MCF 10A (cell line): ENCODE results near the gene YWHAQ. TPM values are rescaled to one million over a fixed set of nuclear protein-coding genes. Genes with fewer than 3 reads are reported as not detected.
"Not testable (repeated sequence)": the region's sequence is repeated elsewhere in the genome, so short reads cannot be mapped to it uniquely, and the experiment has no call there.

Source experiments
- BruUV-seq: library from RNA; stranded (reverse); fragments of 400-500 nt; replicated peaks from 2 replicates; lab custom pipeline; 2021; lab: Mats Ljungman, UMichigan
- CTCF ChIA-PET: fragments of 300-600 bp; sonication (Branson Sonifier 250); formaldehyde crosslinking; extraction: SDS; loops from one replicate; lab custom pipeline; 2021; ENCODE audit warnings: antibody characterized with exemption, inconsistent platforms; lab: Yijun Ruan, JAX
- POLR2A ChIA-PET: fragments of 300-600, 350-650 bp; sonication (Branson Sonifier 250); formaldehyde crosslinking; extraction: SDS; loops from one replicate; lab custom pipeline; 2020; ENCODE audit warnings: antibody characterized with exemption, inconsistent platforms; lab: Yijun Ruan, JAX
- DNase-seq: peaks from one replicate; pipeline ENCODE4 v3.0.0-alpha.2; 2018; ENCODE audit not compliant: unreplicated experiment
- H3K27ac Mint-ChIP-seq: one replicate; pipeline ENCODE4 v1.8.0; 2022; ENCODE audit warnings: mild to moderate bottlenecking, low read depth, mixed read lengths; ENCODE audit not compliant: unreplicated experiment
- H3K27me3 Mint-ChIP-seq: one replicate; pipeline ENCODE4 v1.8.0; 2022; ENCODE audit warnings: mixed read lengths; ENCODE audit not compliant: insufficient read depth, unreplicated experiment
- H3K36me3 Mint-ChIP-seq: one replicate; pipeline ENCODE4 v1.8.0; 2022; ENCODE audit warnings: mild to moderate bottlenecking, moderate library complexity, mixed read lengths; ENCODE audit not compliant: insufficient read depth, unreplicated experiment
- H3K4me1 Mint-ChIP-seq: one replicate; pipeline ENCODE4 v1.8.0; 2022; ENCODE audit warnings: mixed read lengths; ENCODE audit not compliant: insufficient read depth, unreplicated experiment
- H3K4me3 Mint-ChIP-seq: one replicate; pipeline ENCODE4 v1.8.0; 2022; ENCODE audit warnings: mild to moderate bottlenecking, moderate library complexity, mixed read lengths; ENCODE audit not compliant: unreplicated experiment
- H3K9me3 Mint-ChIP-seq: one replicate; pipeline ENCODE4 v1.8.0; 2022; ENCODE audit warnings: mixed read lengths; ENCODE audit not compliant: unreplicated experiment
- CTCF ChIP-seq: fragments of 200-600 bp; IDR thresholded peaks from one replicate; pipeline ENCODE4 v1.8.0; 2022; ENCODE audit warnings: antibody characterized with exemption, mild to moderate bottlenecking; ENCODE audit not compliant: unreplicated experiment
- intact Hi-C: fragments of 100-400 bp; cut with micrococcal nuclease; formaldehyde crosslinking; loops from 2 replicates; pipeline ENCODE4 v1.14.1; 2022
- total RNA-seq: library from RNA; stranded (reverse); gene quantifications from 2 replicates; pipeline ENCODE4 v1.2.3, GENCODE V29; 2022

The YWHAQ gene
- total RNA-seq, 1 experiment from 2014 or later: 239 TPM

- no TSS peak for BruUV-seq
- Mint-ChIP-seq H3K4me1 (peaks cover 21% of the 10 kb centered on the region), H3K4me3 (no peak overlapping the region), H3K27ac (no peak overlapping the region), H3K9me3 (peaks cover 8% of the 10 kb centered on the region), H3K36me3 (peaks cover 42% of the 10 kb centered on the region), H3K27me3 (no peaks in the 10 kb centered on the region)
- intact Hi-C loops: no loop called here
- ChIA-PET CTCF (interaction anchor here (1.2 to 2.2 kb wide), 2 partner anchors 19 to 175 kb away, joined by 3 to 6 read pairs; no protein-coding TSS in a partner anchor), POLR2A (interaction anchor here (0.7 to 3.0 kb wide), 8 partner anchors 13 to 248 kb away, joined by 3 to 21 read pairs (median 4); partner anchors contain the start of genes ADAM17, TAF1B and YWHAQ)
- DNase-seq: no peak
- no peak for TF ChIP-seq CTCF
These were observed 35.1 kb downstream of the YWHAQ start for GRCh38 chr2:9595746-9596145.

GRCh38 chr2:9595256-9595655 lies 35.5 kb downstream of the YWHAQ start:
- ChIA-PET POLR2A (interaction anchor here (0.5 to 3.0 kb wide), 11 partner anchors 10 to 248 kb away, joined by 3 to 21 read pairs (median 5); partner anchors contain the start of genes ADAM17, TAF1B and YWHAQ), CTCF (interaction anchor here (0.6 to 2.2 kb wide), 4 partner anchors 19 to 175 kb away, joined by 3 to 6 read pairs (median 3); no protein-coding TSS in a partner anchor)
- BruUV-seq, H3K9me3 Mint-ChIP-seq, H3K27ac Mint-ChIP-seq, H3K27me3 Mint-ChIP-seq, H3K4me3 Mint-ChIP-seq, intact Hi-C loops: not testable (repeated sequence)
- Mint-ChIP-seq H3K36me3 (peaks cover 37% of the 10 kb centered on the region), H3K4me1 (peaks cover 21% of the 10 kb centered on the region)
- peak; percentile 60 for DNase-seq

- H3K4me3 Mint-ChIP-seq: no peak overlapping the region
- intact Hi-C loops: no loop called here
- H3K4me1 Mint-ChIP-seq: peaks cover 21% of the 10 kb centered on the region
- peaks cover 2% of the 10 kb centered on the region for H3K9me3 Mint-ChIP-seq
- ChIA-PET POLR2A (interaction anchor here (0.5 to 3.0 kb wide), 10 partner anchors 11 to 249 kb away, joined by 3 to 21 read pairs (median 6); partner anchors contain the start of genes ADAM17, TAF1B and YWHAQ), CTCF (interaction anchor here (0.5 to 2.2 kb wide), 6 partner anchors 12 to 176 kb away, joined by 3 to 6 read pairs (median 3); no protein-coding TSS in a partner anchor)
- H3K27ac Mint-ChIP-seq: peak overlapping the region; percentile 55
- DNase-seq: peak; percentile 89
- no peak for TF ChIP-seq CTCF
- no TSS peak for BruUV-seq
- no peaks in the 10 kb centered on the region for H3K27me3 Mint-ChIP-seq
- peaks cover 30% of the 10 kb centered on the region for H3K36me3 Mint-ChIP-seq
These were observed 36.3 kb downstream of the YWHAQ start for GRCh38 chr2:9594366-9595054.

GRCh38 chr2:9593925-9594324 lies 36.9 kb downstream of the YWHAQ start:
- intact Hi-C loops: no loop called here
- peak overlapping the region; percentile 55 for H3K27ac Mint-ChIP-seq
- POLR2A ChIA-PET: interaction anchor here (1.0 to 3.0 kb wide), 6 partner anchors 12 to 159 kb away, joined by 3 to 21 read pairs (median 7); partner anchors contain the start of gene ADAM17
- H3K36me3 Mint-ChIP-seq: peaks cover 32% of the 10 kb centered on the region
- no peak for DNase-seq
- CTCF ChIA-PET: interaction anchor here (0.6 to 1.0 kb wide), 4 partner anchors 12 to 464 kb away, joined by 3 to 4 read pairs (median 3); no protein-coding TSS in a partner anchor
- H3K27me3 Mint-ChIP-seq: no peaks in the 10 kb centered on the region
- peaks cover 21% of the 10 kb centered on the region for H3K4me1 Mint-ChIP-seq
- no peak overlapping the region for H3K4me3 Mint-ChIP-seq
- no peak for TF ChIP-seq CTCF
- H3K9me3 Mint-ChIP-seq: no peaks in the 10 kb centered on the region
- BruUV-seq: no TSS peak
